T-helper 9 cell (primary cell): Measurements from ENCODE around the gene NR6A1.
"Not testable (repeated sequence)": the region's sequence is repeated elsewhere in the genome, so short reads cannot be mapped to it uniquely, and the experiment has no call there.

Source experiments
- DNase-seq: peaks from one replicate; pipeline ENCODE4 v3.0.0-alpha.2; 2020

NR6A1 gene

DNA sequence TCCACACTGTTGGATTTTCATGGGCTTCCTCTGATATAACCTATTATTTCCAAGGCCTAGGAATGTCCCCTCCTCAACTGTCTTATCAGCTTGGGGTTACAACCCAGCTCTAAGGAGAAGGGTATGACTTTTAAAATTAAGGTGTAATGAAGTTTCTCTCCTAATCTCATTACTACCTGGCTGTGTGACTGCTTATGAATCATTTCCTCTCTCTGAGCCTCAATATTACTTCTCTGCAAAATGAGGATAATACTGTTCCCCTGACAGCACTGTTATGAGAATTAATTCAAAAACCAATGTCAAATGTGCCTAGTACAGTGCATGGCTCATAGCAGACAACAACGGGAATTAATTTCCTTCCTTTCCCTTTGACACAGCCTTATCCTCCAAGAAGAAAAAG, 118.9 kb downstream of the NR6A1 start:
- no peak for DNase-seq

DNA sequence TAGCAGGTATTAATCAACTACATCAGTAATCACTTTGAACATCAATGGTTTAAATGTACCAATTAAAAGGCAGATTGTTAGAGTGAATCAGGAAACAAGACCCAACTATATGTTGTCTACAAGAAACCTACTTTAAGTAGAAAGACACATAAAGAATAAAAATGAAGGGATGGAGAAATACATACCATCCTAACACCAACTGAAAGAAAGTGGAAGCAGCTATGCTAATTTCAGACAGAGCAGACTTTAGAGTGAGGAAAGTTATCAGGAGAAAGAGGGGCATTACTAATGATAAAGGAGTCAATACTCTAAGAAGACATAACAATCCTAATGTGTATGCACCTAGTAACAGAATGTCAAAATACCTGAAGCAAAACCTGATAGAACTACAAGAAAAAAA, 125.8 kb downstream of the NR6A1 start:
- no peak for DNase-seq

DNA sequence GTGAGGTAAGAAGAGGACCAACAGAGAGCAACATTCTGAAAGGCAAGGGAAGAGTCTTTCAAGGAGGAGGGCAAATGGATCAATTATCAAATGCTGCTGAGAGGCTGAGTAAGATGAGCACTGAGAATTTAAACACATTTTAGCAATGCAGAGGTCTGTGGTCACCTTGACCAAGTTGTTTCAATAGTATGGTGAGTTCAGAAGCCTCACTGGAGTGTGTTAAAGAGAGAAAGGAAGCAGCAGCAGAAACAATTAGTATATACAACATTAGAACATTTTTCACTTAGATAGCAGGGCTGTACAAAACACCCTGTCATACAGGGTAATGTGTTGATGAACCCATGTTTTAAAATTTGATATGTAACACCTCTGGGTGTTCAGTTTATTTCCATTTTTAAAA, 131.5 kb downstream of the NR6A1 start:
- no peak for DNase-seq

DNA sequence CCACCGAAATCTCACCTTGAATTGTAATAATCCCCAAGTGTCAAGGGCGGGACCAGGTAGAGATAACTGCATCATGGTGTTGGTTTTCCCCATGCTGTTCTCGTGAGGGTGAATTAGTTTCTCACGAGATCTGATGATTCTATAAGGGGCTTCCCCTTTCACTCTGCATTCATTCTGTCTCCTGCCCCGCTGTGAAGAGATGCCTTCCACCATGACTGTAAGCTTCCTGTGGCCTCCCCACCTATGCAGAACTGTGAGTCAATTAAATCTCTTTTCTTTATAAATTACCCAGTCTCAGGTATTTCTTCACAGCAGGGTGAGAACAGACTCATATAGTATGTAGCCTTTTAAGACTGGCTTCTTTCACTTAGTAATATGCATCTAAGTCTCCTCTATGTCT, 135.8 kb downstream of the NR6A1 start:
- DNase-seq = no peak

DNA sequence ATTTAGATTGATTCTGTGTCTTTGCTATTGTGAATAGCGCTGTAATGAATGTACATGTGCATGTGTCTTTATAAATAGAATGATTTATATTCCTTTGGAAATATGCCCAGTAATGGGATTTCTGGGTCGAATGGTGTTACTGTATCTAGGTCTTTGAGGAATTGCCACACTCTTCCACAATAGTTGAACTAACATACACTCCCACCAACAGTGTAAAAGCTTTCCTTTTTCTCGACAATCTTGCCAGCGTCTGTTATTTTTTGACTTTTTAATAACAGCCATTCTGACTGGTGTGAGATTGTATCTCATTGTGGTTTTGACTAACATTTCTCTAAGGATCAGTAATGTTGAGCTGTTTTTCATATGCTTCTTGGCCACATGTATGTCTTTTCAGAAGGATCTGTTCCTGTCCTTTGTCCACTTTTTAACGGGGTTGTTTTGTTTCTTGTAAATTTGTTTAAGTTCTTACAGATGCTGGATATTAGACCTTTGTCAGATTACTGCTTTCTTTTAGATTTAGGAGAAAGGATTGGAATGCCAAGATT, 139.0 kb downstream of the NR6A1 start:
- no peak for DNase-seq

DNA sequence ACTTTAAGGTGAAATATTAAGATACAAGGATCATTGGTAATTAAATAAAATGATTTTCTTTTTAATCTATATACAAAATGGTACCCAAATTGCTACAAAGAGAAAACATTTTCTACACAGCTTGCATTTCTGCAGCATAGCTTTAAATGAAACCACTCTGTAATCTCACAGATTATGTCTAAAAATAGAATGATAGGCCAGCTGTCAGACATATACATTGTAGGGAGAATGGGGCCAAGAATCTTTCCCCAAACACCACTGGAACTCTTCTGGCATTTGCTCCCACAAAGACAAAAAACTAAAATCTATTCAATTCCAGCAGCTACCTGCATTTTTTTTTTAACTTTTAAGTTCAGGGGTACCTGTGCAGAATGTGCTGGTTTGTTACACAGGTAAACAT, 139.8 kb downstream of the NR6A1 start:
- no peak for DNase-seq

DNA sequence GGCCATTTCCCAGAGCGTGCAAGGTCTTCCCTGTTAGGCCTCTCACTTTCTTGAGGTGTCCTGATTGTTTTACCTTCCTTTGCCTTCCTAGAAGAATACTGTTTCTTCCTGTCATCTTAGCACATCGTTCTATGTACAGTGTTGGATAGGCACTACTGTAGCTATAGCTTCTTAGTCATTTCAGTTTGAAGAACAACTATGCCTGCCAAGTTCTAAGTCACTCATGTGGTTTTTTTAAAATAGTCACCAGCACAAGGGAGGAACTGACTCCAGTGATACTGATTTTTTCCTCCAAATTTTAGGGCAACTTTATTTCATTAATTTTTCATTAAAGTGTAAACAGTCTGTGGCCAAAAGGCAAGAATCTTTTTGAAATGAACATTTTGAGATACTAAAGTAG, 141.5 kb downstream of the NR6A1 start:
- DNase-seq = no peak

DNA sequence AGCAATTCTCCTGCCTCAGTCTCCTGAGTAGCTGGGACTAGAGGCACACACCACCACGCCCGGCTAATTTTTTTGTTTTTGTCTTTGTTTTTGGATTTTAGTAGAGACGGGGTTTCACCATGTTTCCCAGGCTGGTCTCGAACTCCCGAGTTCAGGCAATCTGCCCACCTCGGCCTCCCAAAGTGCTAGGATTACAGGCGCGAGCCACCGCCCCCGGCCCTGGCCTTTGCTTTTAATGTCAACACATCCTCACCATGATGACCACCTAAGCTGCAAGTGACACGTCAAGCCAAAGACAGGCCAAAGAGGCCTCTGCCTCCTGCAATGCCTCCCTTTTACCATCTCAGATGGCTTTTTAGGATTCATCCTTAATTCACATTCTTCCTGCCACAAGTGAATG, 142.4 kb downstream of the NR6A1 start:
- no peak for DNase-seq

DNA sequence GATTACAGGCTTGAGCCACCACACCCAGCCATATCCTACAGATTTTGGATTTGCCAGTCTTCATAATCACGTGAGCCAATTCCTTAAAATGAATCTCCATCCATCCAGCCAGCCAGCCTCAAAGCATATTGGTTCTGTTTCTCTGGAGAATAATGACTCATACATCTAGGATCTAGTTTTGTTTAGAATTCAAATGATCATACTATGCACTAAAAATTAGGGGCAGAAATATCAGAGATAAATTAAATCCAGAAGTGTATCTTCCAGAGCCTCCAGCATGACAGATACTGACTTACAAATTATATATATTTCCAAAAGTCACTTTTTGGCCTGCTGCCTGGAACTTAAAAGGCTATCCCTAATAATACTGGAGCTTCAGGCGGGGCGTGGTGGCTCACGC, 144.8 kb downstream of the NR6A1 start:
- no peak for DNase-seq

DNA sequence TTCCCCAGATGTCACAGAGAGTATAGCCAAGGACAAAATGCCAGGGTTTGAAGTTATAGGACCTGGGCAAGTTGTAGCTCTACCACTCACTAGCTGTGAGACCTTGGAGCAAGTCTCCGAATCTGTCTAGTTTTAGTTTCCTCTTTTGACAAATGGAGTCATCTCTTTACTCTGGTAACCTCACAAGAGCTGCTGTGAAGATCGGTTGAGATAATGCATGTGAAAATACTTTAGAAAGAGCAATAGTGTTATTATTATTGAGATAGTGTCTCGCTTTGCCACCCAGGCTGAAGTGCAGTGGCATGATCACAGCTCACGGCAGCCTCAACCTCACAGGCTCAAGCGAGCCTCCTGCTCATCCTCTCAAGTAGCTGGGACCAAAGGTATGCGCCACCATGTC, 146.0 kb downstream of the NR6A1 start:
- no peak for DNase-seq

DNA sequence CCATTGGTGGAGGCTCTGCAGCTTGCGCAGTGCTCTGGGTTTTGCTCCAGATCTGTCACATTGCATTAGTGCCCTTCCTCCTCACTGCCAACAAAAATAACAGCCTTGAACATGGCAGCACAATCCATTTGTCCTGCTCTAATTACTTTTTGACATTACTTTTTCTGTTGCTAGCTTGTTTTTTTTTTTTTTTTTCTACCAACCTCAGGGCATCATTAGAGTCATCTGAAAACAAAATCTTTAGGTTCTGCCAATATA, 146.4 kb downstream of the NR6A1 start:
- DNase-seq = no peak

DNA sequence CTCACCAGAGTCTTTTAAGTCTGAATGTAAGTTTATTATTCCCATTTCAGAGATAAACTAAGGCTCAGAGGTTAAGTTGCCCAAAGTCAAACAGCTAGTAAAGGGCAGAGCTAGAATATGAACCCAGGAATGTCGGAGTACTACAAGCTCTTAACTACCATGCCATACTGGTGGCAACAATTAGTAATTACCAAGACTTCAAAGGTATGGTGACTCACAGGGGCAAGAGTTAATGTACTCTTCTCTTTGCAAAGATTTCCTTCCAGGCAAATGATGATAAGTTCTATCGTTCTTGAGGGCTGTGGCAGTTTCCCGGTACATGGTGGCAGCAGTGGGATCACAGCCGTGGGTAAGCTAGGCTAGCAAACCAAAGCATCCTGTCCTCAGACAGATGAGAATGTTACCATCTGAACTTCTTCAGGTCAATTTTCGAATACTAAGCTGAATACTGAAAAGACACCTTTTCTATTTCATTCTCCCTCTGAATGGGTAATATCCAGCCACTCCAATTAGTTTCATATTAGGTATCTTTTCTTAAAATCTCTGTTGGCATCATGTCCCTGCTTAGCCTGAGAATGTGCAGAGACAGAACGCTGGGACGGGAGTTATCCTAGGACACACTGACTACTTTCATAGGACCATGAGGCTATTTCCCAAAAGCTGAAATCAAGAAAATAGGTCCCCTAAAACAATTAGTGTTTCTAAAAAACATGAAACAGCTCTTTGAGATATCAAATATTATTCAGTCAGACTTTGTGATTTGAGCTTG, 147.0 kb downstream of the NR6A1 start:
- DNase-seq = no peak

DNA sequence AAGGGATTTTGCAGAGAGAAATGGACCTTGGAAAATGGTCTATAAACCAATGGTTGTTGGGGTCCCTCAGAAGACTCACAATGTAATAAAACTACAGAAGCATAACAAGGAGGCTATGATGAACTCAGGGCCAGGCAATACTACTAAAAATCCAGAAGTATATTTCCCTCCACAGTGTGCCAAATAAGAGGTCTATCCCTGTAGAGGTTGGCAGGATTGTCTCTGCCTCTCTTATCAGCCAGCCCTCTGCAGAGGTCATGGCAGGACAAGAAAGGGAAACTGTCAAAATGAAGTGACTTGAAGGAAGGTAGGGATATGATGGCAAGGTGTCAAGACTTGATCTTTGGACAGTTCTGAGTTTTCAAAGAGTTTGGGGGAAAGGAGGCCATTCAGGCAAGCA, 148.2 kb downstream of the NR6A1 start:
- DNase-seq = no peak

DNA sequence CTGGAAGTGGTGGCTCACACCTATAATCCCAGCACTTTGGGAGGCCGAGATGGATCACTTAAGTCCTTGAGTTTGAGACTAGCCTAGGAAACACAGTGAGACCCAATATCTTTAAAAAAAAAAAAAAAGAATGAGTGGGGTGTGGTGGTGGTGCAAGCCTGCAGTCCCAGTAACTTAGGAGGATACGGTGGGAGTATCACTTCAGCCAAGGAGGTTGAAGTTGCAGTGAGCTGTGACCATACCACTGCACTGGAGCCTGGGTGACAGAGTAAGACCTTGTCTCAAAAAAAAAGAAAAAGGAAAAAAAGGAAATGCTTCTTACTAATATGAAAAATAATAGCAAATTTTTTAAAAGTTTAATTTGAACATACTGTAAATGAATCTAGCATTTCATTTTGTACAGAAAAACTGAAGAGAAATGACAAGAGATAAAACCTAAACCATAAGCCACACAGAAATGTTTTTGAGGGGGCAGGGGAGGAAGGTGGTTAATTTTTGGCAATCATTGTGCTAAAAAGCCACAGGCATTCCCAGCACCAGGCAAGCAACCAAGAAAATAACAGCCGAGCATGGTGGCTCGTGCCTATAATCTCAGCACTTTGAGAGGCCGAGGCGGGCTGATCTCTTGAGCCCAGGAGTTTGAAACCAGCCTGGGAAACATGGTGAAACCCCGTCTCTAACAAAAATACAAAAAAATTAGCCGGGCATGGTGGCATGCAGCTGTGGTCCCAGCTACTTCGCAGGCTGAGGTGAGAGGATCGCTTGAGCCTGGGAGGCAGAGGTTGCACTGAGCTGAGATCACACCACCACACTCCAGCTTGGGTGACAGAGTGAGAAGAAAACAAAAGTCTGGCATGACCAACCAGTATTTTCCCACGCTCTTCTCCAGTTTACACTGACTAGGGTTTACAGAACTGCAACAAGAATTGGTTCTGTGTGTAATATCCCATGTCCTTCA, 149.5 kb downstream of the NR6A1 start:
- no peak for DNase-seq

DNA sequence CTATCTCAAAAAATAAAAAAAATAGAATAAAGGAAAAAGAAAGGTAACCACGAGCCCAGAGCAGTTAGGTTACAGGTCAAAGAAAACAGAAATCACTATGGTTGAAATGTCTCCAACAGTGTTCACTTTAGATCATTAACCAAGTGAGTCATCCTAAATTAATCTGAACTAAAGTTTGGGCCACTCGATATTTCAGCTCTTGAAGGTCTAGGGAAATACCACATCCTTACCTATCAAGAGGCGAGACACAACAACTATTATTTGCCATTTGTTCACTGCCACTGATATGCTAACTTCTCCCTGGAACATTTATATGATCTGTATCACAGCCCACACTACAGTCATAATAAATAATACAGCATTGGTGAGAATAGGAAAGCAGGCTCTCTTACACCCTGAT, 152.6 kb downstream of the NR6A1 start:
- no peak for DNase-seq

DNA sequence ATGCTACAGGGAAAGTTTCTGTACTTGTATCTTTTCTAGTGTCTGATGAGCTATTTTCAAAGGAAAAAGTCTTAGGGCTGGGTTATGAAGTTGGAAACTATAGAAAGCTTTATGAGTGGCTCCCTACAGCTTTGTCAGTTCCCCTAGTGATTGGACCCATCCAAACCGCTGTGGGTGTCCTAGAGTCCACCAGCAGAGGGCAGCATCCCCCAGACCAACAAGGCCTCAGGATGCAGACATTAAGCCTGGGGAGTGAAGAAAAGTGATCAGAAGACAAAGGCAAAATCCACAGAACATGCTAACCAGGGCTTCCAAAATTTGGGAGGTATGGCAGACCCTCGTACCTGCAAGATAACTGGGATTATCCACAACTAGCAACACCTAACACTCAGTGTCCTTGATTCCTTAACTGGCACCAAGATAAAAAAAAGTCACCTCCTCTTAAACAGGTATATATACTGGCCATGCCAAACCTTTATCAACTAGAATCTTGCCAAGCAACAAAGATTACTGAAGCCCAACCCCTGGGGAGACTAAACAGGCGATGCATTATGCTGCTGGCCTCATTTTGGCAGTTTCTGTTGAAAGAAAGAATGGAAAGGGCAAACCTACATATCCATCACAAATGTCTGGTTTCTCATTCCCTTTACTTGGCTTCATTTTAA, 153.5 kb downstream of the NR6A1 start:
- DNase-seq = peak; percentile 55

DNA sequence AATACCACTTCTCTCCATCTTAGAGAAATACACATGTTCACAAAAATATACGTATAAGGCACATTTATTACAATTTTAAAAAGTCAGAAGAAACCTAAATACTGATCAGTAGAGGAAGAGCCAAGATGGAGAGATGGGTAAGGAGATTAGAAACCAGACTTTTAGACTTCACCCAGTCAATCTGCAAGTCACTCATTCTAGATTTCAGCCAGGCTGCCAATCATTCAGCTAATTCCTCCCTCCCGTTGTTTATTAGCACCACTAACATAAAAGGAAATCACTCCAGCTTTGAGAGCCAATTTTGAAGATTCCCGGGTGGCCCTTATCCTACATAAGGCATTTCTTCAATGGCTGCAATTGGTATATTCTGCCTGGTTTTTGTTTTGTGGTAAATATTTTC, 154.2 kb downstream of the NR6A1 start:
- DNase-seq = no peak

DNA sequence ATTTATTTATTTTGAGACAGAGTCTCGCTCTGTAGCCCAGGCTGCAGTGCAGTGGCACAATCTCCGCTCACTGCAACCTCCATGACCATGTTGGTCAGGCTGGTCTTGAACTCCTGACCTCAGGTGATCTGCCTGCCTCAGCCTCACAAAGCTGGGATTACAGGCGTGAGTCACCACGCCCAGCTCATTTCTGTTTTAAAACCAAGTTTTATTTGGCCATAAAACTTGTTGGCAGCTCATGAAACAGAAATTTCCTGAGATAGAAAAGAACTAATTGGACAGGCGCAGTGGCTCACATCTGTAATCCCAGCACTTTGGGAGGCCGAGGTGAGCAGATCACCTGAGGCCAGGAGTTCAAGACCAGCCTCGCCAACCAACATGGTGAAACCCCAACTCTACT, 155.3 kb downstream of the NR6A1 start:
- not testable (repeated sequence) for DNase-seq

DNA sequence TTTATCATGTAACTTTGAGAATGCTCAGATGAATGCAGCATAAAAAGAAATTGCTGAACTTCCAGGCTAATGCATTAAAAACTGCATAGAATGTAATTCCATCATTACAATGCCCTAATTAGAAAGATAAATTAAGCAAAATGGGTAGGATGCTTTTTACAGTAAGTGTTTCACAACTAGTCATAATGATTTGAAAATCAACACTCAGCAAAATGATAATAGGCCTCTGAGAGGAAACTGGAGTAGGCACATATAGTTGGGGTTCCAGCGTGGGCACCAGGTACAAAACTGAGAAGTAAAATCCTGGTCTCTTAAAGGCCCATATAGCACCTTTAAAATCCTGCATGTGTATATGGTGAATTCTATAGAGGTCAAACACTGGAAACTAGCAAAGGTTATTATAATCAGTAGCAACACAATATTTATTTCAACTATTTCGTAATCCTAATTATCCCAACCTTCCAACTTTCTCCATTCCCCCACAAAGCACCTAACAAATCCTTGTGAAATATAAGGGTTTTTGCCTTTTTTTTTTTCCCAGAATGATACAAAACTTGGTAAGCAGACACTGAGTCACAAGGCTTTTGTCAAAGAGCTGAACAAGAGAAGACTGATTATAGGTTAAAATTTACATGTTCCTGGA, 155.9 kb downstream of the NR6A1 start:
- DNase-seq = no peak

DNA sequence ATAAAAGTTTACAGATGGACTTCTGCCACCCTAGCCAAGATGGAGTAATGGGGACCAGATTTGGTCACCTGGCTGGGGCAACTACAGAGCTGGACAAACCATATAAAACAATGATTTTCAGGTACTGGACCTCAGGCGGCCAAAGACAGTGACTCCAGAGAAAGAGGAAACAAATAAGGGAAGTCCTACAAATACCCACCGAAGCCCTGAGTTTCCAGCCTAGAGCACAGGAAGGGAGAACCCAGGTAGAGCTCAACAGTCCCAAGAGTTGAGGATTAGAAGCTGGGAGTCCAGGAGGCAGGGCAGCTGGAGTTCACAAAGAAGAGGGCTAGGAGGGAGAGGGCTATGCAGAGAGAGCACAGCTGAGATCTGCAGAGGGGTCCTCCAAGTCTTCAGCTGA, 157.3 kb downstream of the NR6A1 start:
- DNase-seq = no peak

DNA sequence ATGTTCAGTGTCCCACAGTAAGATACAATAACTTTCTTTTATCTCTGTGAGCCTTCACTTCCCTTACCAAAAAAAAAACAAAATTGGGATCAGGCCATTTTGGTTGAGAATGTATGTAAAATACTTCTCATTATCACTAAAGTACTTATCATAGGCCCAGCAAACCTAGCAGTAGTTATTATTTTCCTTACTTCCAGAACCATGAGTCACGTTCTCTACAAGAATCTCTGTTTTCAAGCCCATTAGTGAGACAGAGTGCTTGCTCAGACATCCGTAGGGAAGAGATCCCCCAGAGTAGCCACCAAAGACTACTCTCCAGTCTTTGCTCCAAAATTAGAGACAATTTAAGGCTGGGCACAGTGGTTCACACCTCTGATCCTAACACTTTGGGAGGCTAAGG, 160.0 kb downstream of the NR6A1 start:
- no peak for DNase-seq

DNA sequence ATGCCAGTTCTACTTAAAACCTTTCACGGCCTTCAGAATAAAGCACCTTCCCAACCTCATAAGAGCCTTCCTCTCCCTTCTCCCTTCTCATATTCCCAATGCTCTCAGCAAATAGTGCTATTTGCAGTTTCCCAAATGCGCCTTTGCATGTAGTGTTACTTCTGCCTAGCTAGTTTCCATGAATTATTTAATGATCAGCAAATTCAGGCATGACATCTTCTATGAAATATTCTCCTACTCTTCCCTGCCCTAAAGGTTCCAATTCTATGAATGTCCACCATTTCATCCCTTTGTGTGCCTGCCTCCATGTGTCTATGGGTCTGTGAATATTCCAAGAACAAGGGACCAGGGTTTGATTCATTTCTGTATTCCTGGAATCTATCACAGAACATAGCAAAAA, 165.1 kb downstream of the NR6A1 start:
- no peak for DNase-seq

DNA sequence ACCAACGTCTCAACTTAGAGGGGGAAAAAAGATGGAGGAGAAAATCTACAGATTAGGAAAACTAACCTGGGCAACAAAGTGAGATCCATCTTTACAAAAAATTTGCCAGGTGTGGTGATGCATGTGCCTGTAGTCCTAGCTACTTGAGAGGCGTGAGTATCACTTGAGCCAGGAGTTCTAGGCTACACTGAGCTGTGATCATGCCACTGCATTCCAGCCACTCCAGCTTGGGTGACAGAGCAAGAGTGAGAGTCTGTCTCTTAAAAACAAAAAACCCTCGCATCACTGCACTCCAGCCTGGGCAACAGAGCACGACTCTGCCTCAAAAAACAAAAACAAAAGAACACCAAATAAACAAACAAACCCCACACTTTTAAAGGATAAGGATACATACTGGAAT, 165.9 kb downstream of the NR6A1 start:
- no peak for DNase-seq
